ENCODE data around the gene EIF1B. TPM values are rescaled to one million over a fixed set of nuclear protein-coding genes. Genes with fewer than 3 reads are reported as not detected.
A peak's percentile ranks its signal among the peaks of the same experiment; 100 is the strongest.

Gene EIF1B
- total RNA-seq, 2 experiments from 2014 or later = 112 to 120 TPM

- Mint-ChIP-seq H3K9me3 (no peaks in the 10 kb centered on the region), H3K27me3 (no peaks in the 10 kb centered on the region), H3K4me1 (ENCODE audit: low read depth) (peaks cover 28% of the 10 kb centered on the region), H3K4me3 (peak overlapping the region; percentile 15), H3K36me3 (ENCODE audit: low read depth) (peaks cover 29% of the 10 kb centered on the region), H3K27ac (no peak overlapping the region)
- H3K36me3 ChIP-seq (ENCODE audit: insufficient read depth, low read length) = peaks cover 3% of the 10 kb centered on the region
- peaks cover 11% of the 10 kb centered on the region for H3K4me1 ChIP-seq (ENCODE audit: insufficient read depth, low read length)
- H3K9me3 ChIP-seq (ENCODE audit: control insufficient read depth in 1 of 2, insufficient read depth in 1 of 2, low read length in 2 of 2) = no peaks in the 10 kb centered on the region
- ATAC-seq (ENCODE audit: poor library complexity) (no peak), DNase-seq (no peak)
- no peak for TF ChIP-seq CTCF (IDR thresholded peaks at IDR 0.05)
- POLR2A ChIA-PET = no interaction called here
- no peak overlapping the region for H3K27ac ChIP-seq (ENCODE audit: low read depth in 1 of 2, low read length in 2 of 2)
- H3K27me3 ChIP-seq (ENCODE audit: control insufficient read depth in 1 of 2, insufficient read depth in 2 of 2, low read length in 2 of 2) = no peaks in the 10 kb centered on the region
- intact Hi-C loops (cut with DNase I, micrococcal nuclease) = loop anchor here in 1 of 2 experiments (5.0 kb wide), 1 partner anchor 171 kb away; the partner anchor contains the start of gene ZNF619
- no peak overlapping the region for H3K4me3 ChIP-seq (ENCODE audit: low read length)
- CTCF ChIA-PET = interaction anchor here (3.5 kb wide), 1 partner anchor 11 kb away, joined by 18 read pairs; no protein-coding TSS in a partner anchor
Measured at GRCh38 chr3:40306336-40306735, 3.2 kb upstream of the EIF1B start.

- Histone ChIP-seq H3K4me1 (ENCODE audit: insufficient read depth, low read length) (peaks cover 11% of the 10 kb centered on the region), H3K36me3 (ENCODE audit: insufficient read depth, low read length) (peaks cover 11% of the 10 kb centered on the region), H3K27me3 (ENCODE audit: control insufficient read depth in 1 of 2, insufficient read depth in 2 of 2, low read length in 2 of 2) (no peaks in the 10 kb centered on the region), H3K9me3 (ENCODE audit: control insufficient read depth in 1 of 2, insufficient read depth in 1 of 2, low read length in 2 of 2) (no peaks in the 10 kb centered on the region), H3K27ac (ENCODE audit: low read depth in 1 of 2, low read length in 2 of 2) (no peak overlapping the region), H3K4me3 (ENCODE audit: low read length) (no peak overlapping the region)
- intact Hi-C loops (cut with DNase I, micrococcal nuclease) = loop anchor here in 1 of 2 experiments (5.0 kb wide), 1 partner anchor 170 kb away; the partner anchor contains the start of gene ZNF619
- TF ChIP-seq CTCF (IDR thresholded peaks at IDR 0.05) = no peak
- no peaks in the 10 kb centered on the region for H3K9me3 Mint-ChIP-seq
- POLR2A ChIA-PET = interaction anchor here (0.6 to 2.2 kb wide), 3 partner anchors 16 to 1215 kb away, joined by 3 to 9 read pairs (median 3); no protein-coding TSS in a partner anchor
- DNase-seq = no peak
- H3K4me3 Mint-ChIP-seq = no peak overlapping the region
- ATAC-seq (ENCODE audit: poor library complexity) = no peak
- peaks cover 33% of the 10 kb centered on the region for H3K36me3 Mint-ChIP-seq (ENCODE audit: low read depth)
- CTCF ChIA-PET = interaction anchor here (3.5 kb wide), 1 partner anchor 10 kb away, joined by 18 read pairs; no protein-coding TSS in a partner anchor
- H3K4me1 Mint-ChIP-seq (ENCODE audit: low read depth) = peaks cover 36% of the 10 kb centered on the region
- H3K27me3 Mint-ChIP-seq = no peaks in the 10 kb centered on the region
- no peak overlapping the region for H3K27ac Mint-ChIP-seq
Measured at GRCh38 chr3:40307176-40307575, 2.3 kb upstream of the EIF1B start.

GRCh38 chr3:40308725-40309417, 636 bp upstream of the EIF1B start:
- CTCF ChIA-PET = interaction anchor here (0.6 to 3.5 kb wide), 10 partner anchors 8 to 924 kb away, joined by 3 to 18 read pairs (median 4); partner anchors contain the start of genes RPL14 and ZNF620
- no peaks in the 10 kb centered on the region for H3K27me3 Mint-ChIP-seq
- Histone ChIP-seq H3K4me3 (ENCODE audit: low read length) (peak overlapping the region; percentile 93), H3K36me3 (ENCODE audit: insufficient read depth, low read length) (peaks cover 28% of the 10 kb centered on the region), H3K27ac (ENCODE audit: low read depth in 1 of 2, low read length in 2 of 2) (peak overlapping the region; percentile 91 to 95), H3K4me1 (ENCODE audit: insufficient read depth, low read length) (peaks cover 11% of the 10 kb centered on the region), H3K27me3 (ENCODE audit: control insufficient read depth in 1 of 2, insufficient read depth in 2 of 2, low read length in 2 of 2) (no peaks in the 10 kb centered on the region), H3K9me3 (ENCODE audit: control insufficient read depth in 1 of 2, insufficient read depth in 1 of 2, low read length in 2 of 2) (no peaks in the 10 kb centered on the region)
- no peak for ATAC-seq (ENCODE audit: poor library complexity)
- intact Hi-C loops (cut with DNase I, micrococcal nuclease) = loop anchor here (1.0 to 5.0 kb wide), 6 partner anchors 144 to 1652 kb away; partner anchors contain the start of genes RPSA (in 1 of the 2), ZNF619 (in 1 of the 2) and ZNF621 (in 1 of the 2)
- peak in 1 of 14 experiments; percentile 6 for DNase-seq
- peak overlapping the region; percentile 100 for H3K27ac Mint-ChIP-seq
- POLR2A ChIA-PET = interaction anchor here (0.7 to 2.7 kb wide), 9 partner anchors 11 to 1653 kb away, joined by 3 to 16 read pairs (median 5); partner anchors contain the start of genes CTNNB1, RPL14, RPSA and ULK4
- peak overlapping the region; percentile 100 for H3K4me3 Mint-ChIP-seq
- peaks cover 49% of the 10 kb centered on the region for H3K4me1 Mint-ChIP-seq (ENCODE audit: low read depth)
- no peak for TF ChIP-seq CTCF (IDR thresholded peaks at IDR 0.05)
- no peaks in the 10 kb centered on the region for H3K9me3 Mint-ChIP-seq
- peaks cover 47% of the 10 kb centered on the region for H3K36me3 Mint-ChIP-seq (ENCODE audit: low read depth)
